ENCODE data around the gene COQ2. TPM values are rescaled to one million over a fixed set of nuclear protein-coding genes. Genes with fewer than 3 reads are reported as not detected.
A peak's percentile ranks its signal among the peaks of the same experiment; 100 is the strongest.
"Not testable (repeated sequence)": the region's sequence is repeated elsewhere in the genome, so short reads cannot be mapped to it uniquely, and the experiment has no call there.

Gene COQ2
- total RNA-seq, 1 donor from 2014 or later, result 14.1 TPM

DNA sequence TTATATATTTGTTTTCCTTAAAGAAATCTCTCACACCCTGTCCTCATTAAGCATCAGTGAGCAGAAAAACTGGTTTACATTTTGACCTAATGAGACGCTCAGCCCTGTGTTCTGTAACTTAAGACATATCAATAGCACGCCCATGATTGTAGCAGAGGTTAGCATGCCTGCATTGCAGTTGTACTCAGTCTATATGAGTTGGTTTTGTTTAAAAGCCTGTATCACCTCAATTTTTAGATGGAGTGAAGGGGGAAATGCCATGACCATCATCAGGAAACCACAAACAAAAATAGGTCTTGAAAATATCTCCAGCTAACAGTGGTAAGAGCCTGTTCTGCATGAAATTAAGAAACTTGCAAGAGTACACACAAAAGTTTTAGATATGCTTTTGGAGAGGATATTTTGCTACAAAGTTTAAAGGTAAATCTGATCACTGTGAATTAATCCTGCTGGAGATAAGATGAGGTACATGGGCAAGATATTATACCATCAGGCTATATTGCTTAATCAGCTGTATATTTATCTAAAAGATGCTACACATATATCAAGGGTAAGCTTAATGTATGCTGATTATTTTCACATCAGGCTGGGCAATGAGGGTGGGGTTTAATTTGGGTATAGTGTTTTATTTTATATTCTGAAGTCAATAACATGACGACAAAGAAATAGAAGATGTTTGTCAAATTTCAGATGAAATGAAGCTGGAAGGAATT is 13.1 kb upstream of the COQ2 start:
- no peak for DNase-seq (ENCODE audit: low spot score)
- H3K27ac Mint-ChIP-seq (ENCODE audit: unreplicated experiment), result no peak overlapping the region
- H3K4me3 Mint-ChIP-seq (ENCODE audit: unreplicated experiment), result no peak overlapping the region
- no peaks in the 10 kb centered on the region for H3K9me3 Mint-ChIP-seq (ENCODE audit: unreplicated experiment)
- H3K27me3 Mint-ChIP-seq (ENCODE audit: unreplicated experiment), result no peaks in the 10 kb centered on the region
- H3K4me1 Mint-ChIP-seq (ENCODE audit: unreplicated experiment), result no peaks in the 10 kb centered on the region
- TF ChIP-seq, protein P1, sequence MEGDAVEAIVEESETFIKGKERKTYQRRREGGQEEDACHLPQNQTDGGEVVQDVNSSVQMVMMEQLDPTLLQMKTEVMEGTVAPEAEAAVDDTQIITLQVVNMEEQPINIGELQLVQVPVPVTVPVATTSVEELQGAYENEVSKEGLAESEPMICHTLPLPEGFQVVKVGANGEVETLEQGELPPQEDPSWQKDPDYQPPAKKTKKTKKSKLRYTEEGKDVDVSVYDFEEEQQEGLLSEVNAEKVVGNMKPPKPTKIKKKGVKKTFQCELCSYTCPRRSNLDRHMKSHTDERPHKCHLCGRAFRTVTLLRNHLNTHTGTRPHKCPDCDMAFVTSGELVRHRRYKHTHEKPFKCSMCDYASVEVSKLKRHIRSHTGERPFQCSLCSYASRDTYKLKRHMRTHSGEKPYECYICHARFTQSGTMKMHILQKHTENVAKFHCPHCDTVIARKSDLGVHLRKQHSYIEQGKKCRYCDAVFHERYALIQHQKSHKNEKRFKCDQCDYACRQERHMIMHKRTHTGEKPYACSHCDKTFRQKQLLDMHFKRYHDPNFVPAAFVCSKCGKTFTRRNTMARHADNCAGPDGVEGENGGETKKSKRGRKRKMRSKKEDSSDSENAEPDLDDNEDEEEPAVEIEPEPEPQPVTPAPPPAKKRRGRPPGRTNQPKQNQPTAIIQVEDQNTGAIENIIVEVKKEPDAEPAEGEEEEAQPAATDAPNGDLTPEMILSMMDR (IDR thresholded peaks at IDR 0.05; ENCODE audit: unreplicated experiment), result no peak
- H3K36me3 Mint-ChIP-seq (ENCODE audit: low read depth, unreplicated experiment), result no peaks in the 10 kb centered on the region

DNA sequence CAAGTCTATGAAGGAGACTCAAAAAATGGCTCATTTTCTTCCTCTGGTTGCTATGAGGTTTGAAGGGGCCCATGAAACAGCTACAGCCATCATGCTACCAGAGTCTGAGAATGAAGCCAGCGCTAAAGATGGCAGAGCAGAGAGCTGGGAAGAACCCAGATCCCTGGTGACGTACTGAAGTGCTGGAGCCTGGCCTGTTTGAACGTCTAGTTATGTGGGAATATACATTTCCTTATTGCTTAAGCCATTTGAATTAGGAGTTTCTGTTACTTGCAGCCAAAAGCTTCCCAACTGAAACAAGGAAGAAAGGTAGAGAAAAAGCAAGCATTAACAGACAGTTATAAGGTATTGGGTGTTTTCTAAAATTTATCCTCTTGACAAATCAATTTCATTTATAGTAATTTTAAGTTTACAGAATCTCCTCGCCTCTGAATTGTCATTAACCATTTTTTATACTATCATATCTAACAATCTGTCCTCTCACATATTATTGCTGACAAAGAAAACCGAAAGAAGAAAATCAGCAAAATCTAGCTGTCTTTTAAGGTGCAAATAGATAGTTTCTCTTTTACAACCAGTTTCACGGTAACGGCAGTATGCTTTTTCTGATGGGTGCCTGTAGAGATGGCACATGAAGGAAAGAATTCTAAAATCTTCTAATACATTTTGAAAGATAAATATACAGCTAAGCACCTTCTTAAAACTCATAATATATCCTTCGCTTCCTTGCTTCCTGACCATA is 8.9 kb upstream of the COQ2 start:
- Mint-ChIP-seq H3K4me1 (ENCODE audit: unreplicated experiment) (peaks cover 4% of the 10 kb centered on the region), H3K9me3 (ENCODE audit: unreplicated experiment) (no peaks in the 10 kb centered on the region), H3K27me3 (ENCODE audit: unreplicated experiment) (no peaks in the 10 kb centered on the region), H3K36me3 (ENCODE audit: low read depth, unreplicated experiment) (peaks cover 2% of the 10 kb centered on the region), H3K27ac (ENCODE audit: unreplicated experiment) (no peak overlapping the region), H3K4me3 (ENCODE audit: unreplicated experiment) (no peak overlapping the region)
- TF ChIP-seq, protein P1 (IDR thresholded peaks at IDR 0.05; ENCODE audit: unreplicated experiment), result no peak
- no peak for DNase-seq (ENCODE audit: low spot score)

DNA sequence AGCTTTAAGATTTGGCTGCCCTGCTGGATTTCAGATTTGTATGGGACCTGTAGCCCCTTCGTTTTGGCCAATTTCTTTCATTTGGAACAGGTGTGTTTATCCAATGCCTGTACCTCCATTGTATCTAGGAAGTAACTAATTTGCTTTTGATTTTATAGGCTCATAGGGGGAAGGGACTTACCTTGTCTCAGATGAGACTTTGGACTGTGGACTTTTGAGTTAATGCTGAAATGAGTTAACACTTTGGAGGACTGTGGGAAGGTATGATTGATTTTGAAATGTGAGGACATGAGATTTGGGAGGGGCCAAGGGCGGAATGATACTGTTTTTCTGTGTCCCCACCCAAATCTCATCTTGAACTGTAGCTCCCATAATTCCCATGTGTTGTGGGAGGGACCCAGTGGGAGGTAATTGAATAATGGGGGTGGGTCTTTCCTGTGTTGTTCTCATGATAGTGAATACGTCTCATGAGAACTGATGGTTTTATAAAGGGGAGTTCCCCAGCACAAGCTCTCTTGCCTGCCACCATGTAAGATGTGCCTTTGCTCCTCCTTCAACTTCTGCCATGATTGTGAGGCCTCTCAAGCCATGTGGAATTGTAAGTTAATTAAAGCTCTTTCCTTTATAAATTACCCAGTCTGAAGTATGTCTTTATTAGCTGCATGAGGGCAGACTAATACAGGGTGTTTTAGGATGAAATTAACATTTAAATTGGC is 5.6 kb upstream of the COQ2 start:
- H3K4me1 Mint-ChIP-seq (ENCODE audit: unreplicated experiment); H3K4me3 Mint-ChIP-seq (ENCODE audit: unreplicated experiment); H3K27me3 Mint-ChIP-seq (ENCODE audit: unreplicated experiment); H3K36me3 Mint-ChIP-seq (ENCODE audit: low read depth, unreplicated experiment); H3K9me3 Mint-ChIP-seq (ENCODE audit: unreplicated experiment); DNase-seq (ENCODE audit: low spot score); H3K27ac Mint-ChIP-seq (ENCODE audit: unreplicated experiment): not testable (repeated sequence)

DNA sequence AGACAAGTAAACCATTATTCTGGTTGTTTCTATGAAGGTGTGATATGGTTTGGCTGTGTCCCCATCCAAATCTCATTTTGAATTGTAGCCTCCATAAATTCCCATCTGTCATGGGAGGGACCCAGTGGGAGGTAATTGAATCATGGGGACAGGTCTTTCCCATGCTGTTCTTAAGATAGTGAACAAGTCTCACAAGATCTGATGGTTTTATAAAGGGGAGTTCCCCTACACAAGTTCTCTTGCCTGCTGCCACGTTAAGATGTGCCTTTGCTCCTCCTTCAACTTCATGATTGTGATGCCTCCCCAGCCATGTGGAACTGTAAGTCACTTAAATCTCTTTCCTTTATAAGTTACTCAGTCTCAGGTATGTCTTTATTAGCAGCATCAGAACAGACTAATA is 3.8 kb upstream of the COQ2 start:
- H3K27me3 Mint-ChIP-seq (ENCODE audit: unreplicated experiment); H3K4me3 Mint-ChIP-seq (ENCODE audit: unreplicated experiment); H3K9me3 Mint-ChIP-seq (ENCODE audit: unreplicated experiment); H3K27ac Mint-ChIP-seq (ENCODE audit: unreplicated experiment); DNase-seq (ENCODE audit: low spot score); H3K36me3 Mint-ChIP-seq (ENCODE audit: low read depth, unreplicated experiment): not testable (repeated sequence)
- peaks cover 19% of the 10 kb centered on the region for H3K4me1 Mint-ChIP-seq (ENCODE audit: unreplicated experiment)

DNA sequence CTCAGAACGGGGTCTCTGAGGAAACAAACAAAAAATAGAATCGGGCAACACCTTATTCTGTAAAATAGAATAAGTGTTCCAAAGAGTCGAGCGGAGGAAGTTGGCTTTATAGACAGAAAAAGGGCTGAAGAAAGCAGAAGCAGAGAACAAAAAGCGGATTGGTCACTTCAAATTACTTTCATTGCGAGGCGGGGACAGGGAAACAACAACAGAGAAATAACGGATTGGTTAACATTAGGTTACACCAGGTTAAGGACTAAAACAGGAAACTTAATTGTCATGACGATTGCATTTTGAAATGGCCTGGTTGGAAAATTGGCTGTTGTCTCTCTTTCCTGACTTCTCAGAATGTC is 433 bp upstream of the COQ2 start:
- H3K4me3 Mint-ChIP-seq (ENCODE audit: unreplicated experiment), result peak overlapping the region; percentile 92
- DNase-seq (ENCODE audit: low spot score), result peak; percentile 7

More for the DNA sequence above, 433 bp upstream of the COQ2 start:
- TF ChIP-seq, protein P1 (IDR thresholded peaks at IDR 0.05; ENCODE audit: unreplicated experiment), result no peak
- Mint-ChIP-seq H3K4me1 (ENCODE audit: unreplicated experiment) (peaks cover 20% of the 10 kb centered on the region), H3K27ac (ENCODE audit: unreplicated experiment) (peak overlapping the region; percentile 100), H3K27me3 (ENCODE audit: unreplicated experiment) (peaks cover 6% of the 10 kb centered on the region), H3K36me3 (ENCODE audit: low read depth, unreplicated experiment) (no peaks in the 10 kb centered on the region), H3K9me3 (ENCODE audit: unreplicated experiment) (no peaks in the 10 kb centered on the region)

Data from endothelial cell (in vitro differentiated cells).